GM12891 (cell line): ENCODE measurements around the gene RHBG.

Experiments used
- DNase-seq: peaks from one replicate; pipeline ENCODE4 v3.0.0; 2011; ENCODE audit warnings: low spot score; ENCODE audit not compliant: insufficient read length
- FAIRE-seq: peaks from 2 replicates; lab custom pipeline; 2011; peaks lifted over from hg19 to GRCh38; lab: Jason Lieb, UNC
- PAX5 ChIP-seq: IDR thresholded peaks from 2 replicates; pipeline ENCODE4 v1.6.1; 2011; ENCODE audit warnings: low read length, moderate library complexity, mild to moderate bottlenecking; ENCODE audit not compliant: insufficient read depth, severe bottlenecking
- POLR2A ChIP-seq: IDR thresholded peaks from 2 replicates; pipeline ENCODE4 v1.6.1; 2011; ENCODE audit warnings: low read depth, low read length, control low read depth
- POLR2AphosphoS5 ChIP-seq: IDR thresholded peaks from 2 replicates; pipeline ENCODE4 v1.6.1; 2011; ENCODE audit warnings: low read depth, low read length, control low read depth
- POU2F2 ChIP-seq: IDR thresholded peaks from 2 replicates; pipeline ENCODE4 v1.6.1; 2011; ENCODE audit warnings: low read depth, mild to moderate bottlenecking, control low read depth, low read length, moderate library complexity
- SPI1 ChIP-seq: IDR thresholded peaks from 2 replicates; pipeline ENCODE4 v1.6.1; 2011; ENCODE audit warnings: low read depth, low read length, control low read depth
- TAF1 ChIP-seq: IDR thresholded peaks from 2 replicates; pipeline ENCODE4 v1.6.1; 2011; ENCODE audit warnings: low read depth, low read length, control low read depth

Gene RHBG

DNA sequence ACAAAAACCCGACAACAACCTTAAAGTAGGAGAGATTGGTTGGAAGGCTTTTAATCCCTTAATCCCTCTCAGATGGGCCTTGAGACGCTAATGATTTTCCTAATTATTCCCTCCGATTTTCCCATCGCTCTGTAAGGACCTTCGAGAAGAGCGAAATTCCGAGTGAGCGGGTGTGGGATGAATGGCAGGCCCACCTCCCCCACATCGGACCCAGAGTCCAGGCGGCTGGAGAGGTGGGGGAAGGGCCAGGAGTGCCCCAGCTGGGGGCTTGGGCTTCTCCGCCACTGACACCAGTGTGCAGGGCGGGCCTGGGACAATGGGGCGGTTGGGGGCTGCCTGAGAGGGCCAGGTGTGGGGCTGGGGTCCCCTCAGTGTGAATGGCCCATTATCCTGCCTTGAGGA is 23.4 kb downstream of the RHBG start:
- DNase-seq: no peak
- TF ChIP-seq SPI1 (no peak), TAF1 (no peak), PAX5 (no peak), POLR2A (no peak), POLR2AphosphoS5 (no peak), POU2F2 (no peak)
- no peak for FAIRE-seq

DNA sequence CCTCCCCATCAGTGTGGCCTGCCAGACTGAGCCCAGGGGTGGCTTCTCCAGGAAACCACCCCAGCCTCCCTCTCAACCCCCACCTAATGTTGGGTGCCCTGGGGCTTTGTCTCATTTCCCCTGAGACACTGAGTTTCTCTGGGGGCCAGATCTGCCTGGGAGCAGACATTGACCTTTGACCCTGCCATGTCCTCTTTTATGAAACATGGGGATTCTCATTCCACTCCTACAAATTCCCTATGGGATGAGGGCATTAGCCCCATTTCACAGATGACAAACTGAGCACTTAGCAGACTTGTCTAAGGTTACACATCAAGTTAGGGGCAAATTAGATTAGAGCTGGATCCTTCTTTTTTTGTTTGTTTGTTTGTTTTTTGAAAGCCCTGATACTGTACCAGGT is 24.1 kb downstream of the RHBG start:
- TF ChIP-seq TAF1 (no peak), PAX5 (no peak), POLR2AphosphoS5 (no peak), POLR2A (no peak), POU2F2 (no peak), SPI1 (no peak)
- DNase-seq: no peak
- FAIRE-seq: no peak

- no peak for TF ChIP-seq POU2F2
- TF ChIP-seq POLR2A: no peak
- TF ChIP-seq POLR2AphosphoS5: no peak
- no peak for TF ChIP-seq PAX5
- no peak for TF ChIP-seq TAF1
- no peak for FAIRE-seq
- no peak for DNase-seq
Measured at GRCh38 chr1:156394082-156394481, 25.1 kb downstream of the RHBG start.

GRCh38 chr1:156394835-156395461 is 25.9 kb downstream of the RHBG start:
- FAIRE-seq (no peak), DNase-seq (no peak)

DNA sequence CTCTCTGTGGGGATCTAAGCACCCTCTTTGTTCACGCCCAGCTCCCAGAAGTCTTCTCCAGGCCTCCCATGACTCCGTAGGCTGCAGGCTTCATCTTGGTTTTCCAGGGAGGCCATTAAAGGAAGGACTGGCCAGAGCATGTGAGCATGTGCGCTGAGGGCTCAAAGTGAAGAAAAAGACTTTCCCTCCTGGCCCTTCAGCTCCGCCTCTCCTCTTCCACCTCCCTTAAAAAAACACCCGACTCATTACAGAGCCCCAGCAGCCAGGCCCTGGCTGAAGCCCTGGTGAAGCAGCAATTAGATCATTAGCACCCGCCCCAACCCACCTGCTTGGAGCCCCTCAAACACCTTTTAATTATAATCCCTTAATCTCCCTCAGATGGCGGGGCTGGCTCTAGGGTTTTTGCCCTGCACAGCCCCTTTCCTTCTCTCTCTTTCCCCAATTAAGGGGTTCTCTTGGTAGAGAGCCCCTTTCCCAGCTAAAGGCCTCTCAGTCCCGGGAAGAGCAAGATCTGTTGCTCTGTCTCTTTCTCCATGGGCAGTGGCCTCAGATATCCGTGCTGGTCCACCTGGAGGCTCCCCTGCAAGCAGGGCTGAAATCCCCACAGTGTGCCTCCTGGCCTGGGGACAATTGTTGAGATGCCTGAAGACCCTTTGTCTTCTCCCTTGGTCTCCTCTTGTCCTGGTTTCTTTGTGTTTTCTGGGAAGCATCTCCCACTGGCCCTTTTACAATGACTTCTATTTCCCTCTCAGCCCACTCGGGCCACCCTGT is 30.5 kb downstream of the RHBG start:
- FAIRE-seq: no peak
- no peak for DNase-seq
- TF ChIP-seq SPI1 (no peak), TAF1 (no peak)

More at GRCh38 chr1:156394835-156395461, 25.9 kb downstream of the RHBG start:
- TF ChIP-seq PAX5 (no peak), POU2F2 (no peak), SPI1 (no peak)

- FAIRE-seq (no peak), DNase-seq (no peak)
- TF ChIP-seq POLR2A (no peak), POU2F2 (no peak), PAX5 (no peak), POLR2AphosphoS5 (no peak), SPI1 (no peak), TAF1 (no peak)
Measured at GRCh38 chr1:156400191-156400935, 31.4 kb downstream of the RHBG start.

DNA sequence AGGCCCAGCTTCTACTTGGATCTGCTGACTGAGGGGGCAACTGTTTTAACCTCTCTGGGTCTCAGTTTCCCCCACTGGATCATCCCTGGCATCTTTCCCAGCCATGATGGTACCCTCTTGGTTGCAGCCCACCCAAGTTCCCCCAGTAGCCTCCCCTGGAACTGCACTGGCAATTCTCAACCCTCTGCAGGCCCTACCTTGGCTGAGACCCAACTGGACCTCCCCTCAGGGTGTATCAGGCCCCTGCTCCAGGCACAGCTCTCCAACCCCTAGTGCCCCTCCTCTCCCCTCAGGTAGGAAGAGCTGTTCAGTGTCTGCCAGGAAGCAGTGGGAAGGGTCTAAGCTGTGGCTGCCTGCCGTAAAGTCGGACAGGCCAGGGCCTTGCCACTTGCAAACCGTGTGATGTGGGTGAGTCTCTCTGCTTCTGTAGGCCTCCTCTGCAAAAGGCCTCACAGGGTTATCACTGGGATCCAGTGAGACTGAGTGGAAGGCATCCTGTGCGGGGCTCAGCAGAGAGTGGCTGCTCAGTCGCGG is 32.1 kb downstream of the RHBG start:
- FAIRE-seq (no peak), DNase-seq (no peak)

DNA sequence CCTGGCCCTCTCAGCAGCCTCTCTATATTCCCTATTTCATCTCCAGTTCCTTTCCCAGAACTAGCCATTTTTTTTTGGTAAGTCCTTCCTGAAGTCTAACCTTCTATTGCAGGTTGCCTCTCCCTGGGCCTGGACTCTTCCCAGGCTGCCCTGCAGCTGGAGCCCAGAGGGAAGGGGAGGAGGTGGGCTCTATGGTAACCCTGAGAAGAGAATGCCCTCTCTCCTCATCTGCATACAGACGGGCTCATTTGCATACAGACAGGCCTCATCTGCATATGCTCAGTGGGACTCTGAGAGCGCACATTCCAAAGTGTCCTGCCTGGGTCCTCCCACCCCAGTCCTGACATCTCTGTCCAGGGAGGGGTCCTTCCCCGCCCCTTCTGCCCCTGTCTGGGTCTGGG is 32.7 kb downstream of the RHBG start:
- TF ChIP-seq TAF1: no peak
- no peak for TF ChIP-seq POLR2A
- TF ChIP-seq PAX5: no peak
- no peak for TF ChIP-seq SPI1
- TF ChIP-seq POLR2AphosphoS5: no peak
- no peak for TF ChIP-seq POU2F2
- DNase-seq (no peak), FAIRE-seq (no peak)

More for the DNA sequence above, 32.1 kb downstream of the RHBG start:
- TF ChIP-seq POLR2A (no peak), POU2F2 (no peak), TAF1 (no peak), PAX5 (no peak), SPI1 (no peak), POLR2AphosphoS5 (no peak)

- FAIRE-seq: no peak
- TF ChIP-seq SPI1 (peak; percentile 33; the same call in 1 of the 2 replicates), POU2F2 (no peak), TAF1 (no peak), PAX5 (no peak), POLR2A (no peak), POLR2AphosphoS5 (no peak)
- DNase-seq: no peak
Measured at GRCh38 chr1:156402331-156403020, 33.5 kb downstream of the RHBG start.

DNA sequence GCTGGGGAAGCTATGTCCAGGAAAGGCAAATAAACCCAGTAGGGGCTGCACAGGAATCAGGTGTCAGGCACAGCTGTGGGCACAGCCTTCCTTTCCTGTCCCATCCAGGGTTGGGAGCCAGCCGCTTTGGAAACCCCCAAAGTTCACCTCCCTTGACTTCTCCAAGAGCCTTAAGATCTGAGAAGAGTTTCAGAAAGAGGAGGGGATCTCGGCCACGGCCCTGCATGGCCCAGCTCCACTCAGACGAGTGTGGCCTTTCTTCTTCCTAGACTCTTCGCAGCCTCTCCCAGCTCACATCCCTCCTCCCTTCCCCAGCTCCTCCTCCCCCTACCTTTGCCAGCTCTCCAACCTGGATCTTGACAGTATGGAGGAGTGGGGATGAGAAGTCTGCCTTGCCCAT is 36.7 kb downstream of the RHBG start:
- DNase-seq (no peak), FAIRE-seq (no peak)
- TF ChIP-seq TAF1: no peak
- TF ChIP-seq POLR2A: no peak
- no peak for TF ChIP-seq POLR2AphosphoS5
- no peak for TF ChIP-seq SPI1
- no peak for TF ChIP-seq PAX5
- TF ChIP-seq POU2F2: no peak
